Measurements from ENCODE around the gene HAND2.

Gene HAND2

GRCh38 chr4:173519111-173520101 lies 10.6 kb downstream of the HAND2 start:
- H3K27ac ChIP-seq, result peak overlapping the region; percentile 89 to 99
- H3K4me3 ChIP-seq, result peak overlapping the region; percentile 80
- TF ChIP-seq CTCF (IDR thresholded peaks at IDR 0.05), result no peak
- no peak for DNase-seq (ENCODE audit: low spot score)

DNA sequence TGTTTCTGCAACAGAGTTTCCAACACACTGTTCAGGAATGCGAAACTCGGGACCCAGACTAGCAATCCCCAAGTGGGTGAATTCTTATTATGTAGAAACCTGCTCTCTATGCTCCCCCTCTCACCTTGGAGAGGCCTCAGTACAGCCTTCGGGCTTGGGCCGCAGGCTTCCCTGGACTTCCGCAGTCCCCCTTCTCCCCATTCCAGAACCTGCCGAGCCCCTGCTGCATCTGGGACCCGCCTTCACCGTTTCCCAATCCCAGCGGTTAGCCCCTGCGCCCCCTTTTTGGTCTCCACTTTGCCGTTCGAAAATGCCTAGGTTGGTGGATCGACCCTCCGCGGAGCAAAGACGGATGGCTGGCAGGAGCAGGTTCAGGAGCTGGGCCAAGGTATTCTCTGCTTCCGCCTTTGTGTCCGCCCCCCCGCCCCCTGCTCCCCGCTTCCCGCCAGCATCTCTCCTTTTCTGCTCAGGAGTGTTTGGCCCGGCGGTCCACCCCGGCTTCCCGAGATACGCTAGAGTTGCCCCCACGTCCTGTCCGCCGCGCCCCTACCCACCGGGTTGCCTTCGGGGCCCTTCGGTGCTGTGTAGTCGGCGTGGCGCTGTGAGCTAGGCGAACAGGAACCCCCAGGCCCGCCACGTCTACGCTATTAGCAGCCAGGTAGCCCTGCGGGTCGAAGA lies 11.5 kb downstream of the HAND2 start:
- H3K4me3 ChIP-seq, result peak overlapping the region; percentile 80
- DNase-seq (ENCODE audit: low spot score), result no peak
- H3K27ac ChIP-seq, result peak overlapping the region; percentile 89 to 99

DNA sequence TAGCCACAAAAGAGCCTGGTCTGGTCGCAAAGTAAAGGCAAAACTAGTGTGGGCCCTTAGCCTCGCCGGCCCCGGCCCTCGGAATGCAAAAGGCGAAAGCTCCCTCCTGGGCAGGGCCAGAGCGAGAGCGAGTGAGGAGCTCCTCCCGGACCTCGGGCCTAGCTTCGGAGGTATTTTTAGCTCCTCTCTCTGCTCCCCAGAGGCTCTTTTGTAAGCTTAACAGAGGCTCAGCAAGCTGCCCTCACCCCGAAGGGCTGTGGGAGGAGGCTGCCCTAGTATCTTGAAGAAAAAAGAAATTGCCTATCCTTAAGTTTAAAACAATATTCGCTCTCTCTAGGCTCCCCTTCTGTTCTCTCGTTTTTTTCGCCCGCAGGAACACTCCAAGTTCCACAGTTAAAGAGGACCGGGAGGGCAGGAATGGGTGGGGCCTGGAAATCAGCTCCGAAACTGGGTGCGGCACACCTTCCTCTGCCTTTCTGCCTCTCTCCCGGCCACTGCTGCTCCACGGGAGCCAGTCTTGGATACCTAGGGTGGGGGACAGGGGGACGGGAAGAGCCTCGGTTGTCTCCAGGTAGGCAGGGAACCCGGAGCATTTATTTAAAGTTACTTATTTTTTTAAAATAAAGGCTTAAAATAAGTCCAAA lies 12.1 kb downstream of the HAND2 start:
- Histone ChIP-seq H3K27ac (peak overlapping the region; percentile 89 to 99), H3K4me3 (peak overlapping the region; percentile 80)
- no peak for DNase-seq (ENCODE audit: low spot score)
- TF ChIP-seq CTCF (IDR thresholded peaks at IDR 0.05), result no peak

More for the DNA sequence above, 11.5 kb downstream of the HAND2 start:
- TF ChIP-seq CTCF (IDR thresholded peaks at IDR 0.05), result no peak

DNA sequence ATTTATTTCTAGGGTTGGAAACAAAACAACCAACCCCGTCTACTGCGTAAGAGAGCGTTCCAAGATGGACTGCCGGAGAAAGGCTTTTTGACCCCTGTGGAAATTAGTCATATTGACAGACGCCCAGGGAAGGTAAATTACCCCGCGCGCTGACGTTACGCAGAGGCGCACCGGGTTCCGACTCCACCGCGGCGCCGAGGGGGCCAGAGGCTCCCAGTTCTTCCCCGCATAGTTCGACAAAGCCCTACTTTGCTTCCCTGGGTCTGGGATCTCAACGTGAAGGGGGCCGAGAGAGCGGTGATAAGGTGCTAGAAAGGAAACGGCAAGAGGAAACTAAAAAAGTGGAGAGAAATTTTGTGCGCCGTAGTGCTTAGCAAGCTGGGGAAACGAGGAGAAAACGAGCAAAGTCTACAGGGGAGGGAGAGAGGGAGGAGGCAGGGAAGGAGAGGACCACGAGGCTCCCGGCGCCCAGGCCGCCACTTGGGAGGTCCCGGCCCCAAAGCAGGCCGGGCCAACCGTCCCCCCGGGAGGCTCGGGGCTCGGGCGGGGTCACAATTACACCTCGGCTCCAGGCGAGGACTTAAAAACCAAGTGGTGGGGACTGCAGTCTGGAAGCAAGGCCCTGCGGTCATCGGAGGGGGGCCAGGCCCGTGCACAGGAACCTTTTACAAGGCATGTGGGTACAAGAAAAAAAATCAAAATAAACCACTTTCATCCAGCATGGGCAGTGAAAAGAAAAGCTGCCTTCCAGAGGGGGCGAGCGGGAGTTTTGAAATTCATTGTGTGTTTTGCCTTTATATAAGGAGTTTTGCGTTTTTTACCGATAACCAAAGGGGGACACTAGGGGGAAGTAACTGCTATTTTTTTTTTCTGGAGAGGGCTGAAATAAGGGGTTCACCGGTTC lies 13.2 kb downstream of the HAND2 start:
- TF ChIP-seq CTCF (IDR thresholded peaks at IDR 0.05), result no peak
- peak overlapping the region; percentile 16 for H3K4me3 ChIP-seq
- peak overlapping the region; percentile 89 to 99 for H3K27ac ChIP-seq
- no peak for DNase-seq (ENCODE audit: low spot score)

DNA sequence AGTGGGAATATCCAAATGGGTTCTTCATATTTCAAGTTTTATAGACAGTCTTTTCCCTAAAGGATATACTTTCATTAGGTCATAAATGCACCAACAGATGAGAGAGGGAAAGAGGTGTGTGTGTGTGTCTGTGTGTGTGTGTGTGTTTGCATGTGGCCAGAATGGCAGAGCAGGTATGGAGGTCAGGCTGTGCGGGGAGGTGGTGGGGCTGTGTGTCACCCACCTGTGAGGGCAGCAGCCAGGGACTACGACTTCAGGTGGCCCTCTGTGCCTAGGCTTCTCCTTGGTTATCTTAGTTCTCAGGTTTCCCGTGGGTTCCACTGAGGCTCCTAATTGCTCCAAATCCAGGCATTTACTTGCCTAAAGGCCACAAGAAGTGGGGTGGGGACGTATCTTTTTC lies 14.6 kb downstream of the HAND2 start:
- no peak overlapping the region for H3K4me3 ChIP-seq
- no peak for DNase-seq (ENCODE audit: low spot score)
- H3K27ac ChIP-seq, result no peak overlapping the region
- no peak for TF ChIP-seq CTCF (IDR thresholded peaks at IDR 0.05)

GRCh38 chr4:173514641-173515217 lies 15.3 kb downstream of the HAND2 start:
- no peak overlapping the region for H3K4me3 ChIP-seq
- TF ChIP-seq CTCF (IDR thresholded peaks at IDR 0.05), result no peak
- no peak for DNase-seq (ENCODE audit: low spot score)
- H3K27ac ChIP-seq, result no peak overlapping the region
